Panc1 (cell line): ENCODE measurements around the gene AHRR. TPM values are rescaled to one million over a fixed set of nuclear protein-coding genes. Genes with fewer than 3 reads are reported as not detected.

Experiments
- ATAC-seq: fragments of 200-7000 bp; cut with Tn5 transposase; 2 replicates; pipeline ENCODE4 v1.9.1; 2020; ENCODE audit warnings: mild to moderate bottlenecking, moderate library complexity
- BruUV-seq: library from RNA; stranded (reverse); fragments of 400-500 nt; replicated peaks from 2 replicates; lab custom pipeline; 2021; lab: Mats Ljungman, UMichigan
- CTCF ChIA-PET: fragments of 300-600 bp; sonication (Branson Sonifier 250); formaldehyde crosslinking; loops from one replicate; lab custom pipeline; 2022; ENCODE audit warnings: antibody characterized with exemption; lab: Charles Lee
- POLR2A ChIA-PET: fragments of 300-600 bp; sonication (Branson Sonifier 250); formaldehyde crosslinking; loops from one replicate; lab custom pipeline; 2022; ENCODE audit warnings: antibody characterized with exemption; lab: Charles Lee
- DNase-seq: peaks from one replicate; pipeline ENCODE4 v3.0.0-alpha.2; 2010; ENCODE audit warnings: low read depth, low spot score
- H3K27ac ChIP-seq: 2 replicates; pipeline ENCODE4 v1.5.1; 2011; ENCODE audit warnings: mild to moderate bottlenecking, low read length, inconsistent platforms
- H3K27me3 ChIP-seq: fragments of 200-500 bp; sonication (Bioruptor generic); 2 replicates; pipeline ENCODE4 v1.6.0; 2014; ENCODE audit warnings: low read length, inconsistent platforms; ENCODE audit not compliant: control insufficient read depth, insufficient read depth
- H3K36me3 ChIP-seq: fragments of 200-500 bp; sonication (Bioruptor generic); 2 replicates; pipeline ENCODE4 v1.5.1; 2014; ENCODE audit warnings: inconsistent platforms, mild to moderate bottlenecking, low read length, moderate library complexity; ENCODE audit not compliant: control insufficient read depth, insufficient read depth
- H3K4me1 ChIP-seq: 2 replicates; pipeline ENCODE4 v1.5.1; 2011; ENCODE audit warnings: inconsistent platforms, mild to moderate bottlenecking, low read length, moderate library complexity; ENCODE audit not compliant: control insufficient read depth, insufficient read depth
- H3K4me3 ChIP-seq, 2 experiments: 2 replicates each; pipeline ENCODE4 v1.5.1; 2011 to 2012; ENCODE audit warnings: low read depth in 2 of 2, low read length in 2 of 2, mild to moderate bottlenecking in 2 of 2, inconsistent platforms in 1 of 2, moderate library complexity in 1 of 2
- H3K9me3 ChIP-seq: fragments of 200-500 bp; sonication (Bioruptor generic); 2 replicates; pipeline ENCODE4 v1.5.1; 2014; ENCODE audit warnings: low read depth, mild to moderate bottlenecking, inconsistent platforms, low read length, moderate library complexity; ENCODE audit not compliant: control insufficient read depth, insufficient read depth
- CTCF ChIP-seq: fragments of 450-650 bp; IDR thresholded peaks from 2 replicates; pipeline ENCODE4 v1.5.1; 2017; ENCODE audit warnings: mild to moderate bottlenecking
- POLR2AphosphoS5 ChIP-seq: IDR thresholded peaks from 2 replicates; pipeline ENCODE4 v1.6.1; 2012; ENCODE audit warnings: mild to moderate bottlenecking, low read depth, low read length, moderate library complexity
- SIN3A ChIP-seq: IDR thresholded peaks from 2 replicates; pipeline ENCODE4 v1.6.1; 2012; ENCODE audit warnings: low read depth, mild to moderate bottlenecking, low read length, moderate library complexity, borderline replicate concordance; ENCODE audit not compliant: insufficient read depth
- TCF7L2 ChIP-seq: IDR thresholded peaks from 2 replicates; pipeline ENCODE4 v1.6.1; 2011; ENCODE audit warnings: mild to moderate bottlenecking, low read depth, low read length, inconsistent platforms
- in situ Hi-C: cut with HindIII; loops from 2 replicates; pipeline ENCODE4 v1.10.0; 2016; ENCODE audit warnings: low sequenced_read_pairs, low pct_unique_long_range_greater_than_20kb
- intact Hi-C: fragments of 100-400 bp; cut with micrococcal nuclease; formaldehyde crosslinking; loops from one replicate; pipeline ENCODE4 v1.10.0; 2022; ENCODE audit not compliant: unreplicated experiment
- total RNA-seq: library from RNA; stranded (reverse); gene quantifications from one replicate; pipeline ENCODE4 v1.2.1, GENCODE V29; 2021; ENCODE audit not compliant: unreplicated experiment
- TF ChIP-seq, protein P1 (sequence below), 2 experiments: IDR thresholded peaks; 2 replicates each; pipeline ENCODE4 v1.6.1; 2011 to 2012; ENCODE audit warnings: low read depth in 2 of 2, control low read depth in 1 of 2, low read length in 1 of 2, mild to moderate bottlenecking in 1 of 2, moderate library complexity in 1 of 2; ENCODE audit not compliant: insufficient read depth in 1 of 2

AHRR gene
- total RNA-seq, 1 experiment from 2014 or later, result 23.6 TPM

DNA sequence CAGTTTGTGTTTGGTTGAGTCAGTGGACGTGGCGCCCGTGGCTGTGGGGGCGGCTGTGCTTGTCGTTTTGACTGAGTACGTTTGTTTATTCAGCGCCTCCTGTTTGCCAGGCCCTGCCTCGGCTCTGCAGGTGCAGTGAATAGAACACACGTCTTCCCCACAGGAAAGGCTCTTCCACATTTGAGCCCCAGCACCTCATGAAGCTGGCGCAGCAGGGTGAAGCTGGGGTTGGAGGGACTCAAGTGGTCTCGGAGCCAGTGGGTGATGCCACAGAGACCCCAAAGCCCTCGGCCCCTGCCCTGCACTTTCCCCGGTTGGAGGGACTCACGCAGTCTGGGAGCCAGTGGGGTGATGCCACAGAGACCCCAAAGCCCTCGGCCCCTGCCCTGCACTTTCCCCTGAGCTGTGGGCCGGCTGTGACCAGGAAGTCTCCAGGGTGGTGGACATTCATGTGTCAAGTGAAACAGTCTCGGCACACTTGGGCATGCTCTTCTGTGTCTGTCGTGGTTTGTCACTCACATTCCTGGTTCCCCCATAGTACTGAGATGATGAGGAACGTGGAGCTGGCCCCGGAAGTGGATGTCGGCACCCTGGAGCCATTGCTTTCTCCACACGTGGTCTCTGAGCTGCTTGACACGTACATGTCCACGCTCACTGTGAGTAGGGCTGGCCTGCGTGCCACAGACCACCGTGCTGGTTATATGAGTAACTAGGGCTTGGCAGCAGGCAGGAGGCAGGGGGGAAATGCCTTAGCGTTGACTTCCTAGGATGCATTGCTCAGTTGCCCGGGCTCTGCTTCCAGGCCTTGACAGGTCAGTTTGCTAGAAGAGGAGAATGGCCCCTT is 135.1 kb downstream of the AHRR start:
- H3K27ac ChIP-seq, result no peak overlapping the region
- TF ChIP-seq CTCF, result no peak
- TF ChIP-seq TCF7L2, result no peak
- TF ChIP-seq, protein P1, sequence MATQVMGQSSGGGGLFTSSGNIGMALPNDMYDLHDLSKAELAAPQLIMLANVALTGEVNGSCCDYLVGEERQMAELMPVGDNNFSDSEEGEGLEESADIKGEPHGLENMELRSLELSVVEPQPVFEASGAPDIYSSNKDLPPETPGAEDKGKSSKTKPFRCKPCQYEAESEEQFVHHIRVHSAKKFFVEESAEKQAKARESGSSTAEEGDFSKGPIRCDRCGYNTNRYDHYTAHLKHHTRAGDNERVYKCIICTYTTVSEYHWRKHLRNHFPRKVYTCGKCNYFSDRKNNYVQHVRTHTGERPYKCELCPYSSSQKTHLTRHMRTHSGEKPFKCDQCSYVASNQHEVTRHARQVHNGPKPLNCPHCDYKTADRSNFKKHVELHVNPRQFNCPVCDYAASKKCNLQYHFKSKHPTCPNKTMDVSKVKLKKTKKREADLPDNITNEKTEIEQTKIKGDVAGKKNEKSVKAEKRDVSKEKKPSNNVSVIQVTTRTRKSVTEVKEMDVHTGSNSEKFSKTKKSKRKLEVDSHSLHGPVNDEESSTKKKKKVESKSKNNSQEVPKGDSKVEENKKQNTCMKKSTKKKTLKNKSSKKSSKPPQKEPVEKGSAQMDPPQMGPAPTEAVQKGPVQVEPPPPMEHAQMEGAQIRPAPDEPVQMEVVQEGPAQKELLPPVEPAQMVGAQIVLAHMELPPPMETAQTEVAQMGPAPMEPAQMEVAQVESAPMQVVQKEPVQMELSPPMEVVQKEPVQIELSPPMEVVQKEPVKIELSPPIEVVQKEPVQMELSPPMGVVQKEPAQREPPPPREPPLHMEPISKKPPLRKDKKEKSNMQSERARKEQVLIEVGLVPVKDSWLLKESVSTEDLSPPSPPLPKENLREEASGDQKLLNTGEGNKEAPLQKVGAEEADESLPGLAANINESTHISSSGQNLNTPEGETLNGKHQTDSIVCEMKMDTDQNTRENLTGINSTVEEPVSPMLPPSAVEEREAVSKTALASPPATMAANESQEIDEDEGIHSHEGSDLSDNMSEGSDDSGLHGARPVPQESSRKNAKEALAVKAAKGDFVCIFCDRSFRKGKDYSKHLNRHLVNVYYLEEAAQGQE (IDR thresholded peaks at IDR 0.05; ENCODE audit: insufficient read depth in 1 of 2, low read depth in 2 of 2, low read length in 1 of 2), result no peak
- no peak for TF ChIP-seq POLR2AphosphoS5
- no peak for TF ChIP-seq SIN3A
- in situ Hi-C loops (no loop called here), intact Hi-C loops (no loop called here)
- BruUV-seq, result no TSS peak
- peaks cover 7% of the 10 kb centered on the region; the same call in 1 of the 2 replicates for H3K9me3 ChIP-seq
- ATAC-seq, result no peak; the same call in 1 of the 2 replicates
- no peaks in the 10 kb centered on the region for H3K4me1 ChIP-seq
- H3K27me3 ChIP-seq, result no peaks in the 10 kb centered on the region
- DNase-seq, result no peak
- CTCF ChIA-PET, result interaction anchor here (0.9 kb wide), 1 partner anchor 10 kb away, joined by 3 read pairs; no protein-coding TSS in a partner anchor
- H3K4me3 ChIP-seq, result no peak overlapping the region
- POLR2A ChIA-PET, result no interaction called here
- H3K36me3 ChIP-seq, result peaks cover 16% of the 10 kb centered on the region

GRCh38 chr5:457195-457961 is 135.9 kb downstream of the AHRR start:
- Histone ChIP-seq H3K9me3 (no peaks in the 10 kb centered on the region), H3K36me3 (peaks cover 11% of the 10 kb centered on the region; the same call in 1 of the 2 replicates), H3K4me1 (no peaks in the 10 kb centered on the region), H3K27ac (no peak overlapping the region), H3K4me3 (no peak overlapping the region), H3K27me3 (no peaks in the 10 kb centered on the region)
- TF ChIP-seq POLR2AphosphoS5, result no peak
- TF ChIP-seq TCF7L2, result no peak
- TF ChIP-seq, protein P1 (IDR thresholded peaks at IDR 0.05; ENCODE audit: insufficient read depth in 1 of 2, low read depth in 2 of 2, low read length in 1 of 2), result no peak
- TF ChIP-seq CTCF, result no peak
- TF ChIP-seq SIN3A, result no peak
- ATAC-seq (no peak), DNase-seq (no peak)
- no TSS peak for BruUV-seq
- intact Hi-C loops (no loop called here), in situ Hi-C loops (no loop called here)
- ChIA-PET CTCF (interaction anchor here (0.9 kb wide), 1 partner anchor 11 kb away, joined by 3 read pairs; no protein-coding TSS in a partner anchor), POLR2A (interaction anchor here (0.6 kb wide), 1 partner anchor 128 kb away, joined by 3 read pairs; no protein-coding TSS in a partner anchor)
